ENCODE measurements around the gene GON4L. TPM values are rescaled to one million over a fixed set of nuclear protein-coding genes. Genes with fewer than 3 reads are reported as not detected.
"Not testable (repeated sequence)": the region's sequence is repeated elsewhere in the genome, so short reads cannot be mapped to it uniquely, and the experiment has no call there.

Gene GON4L
- total RNA-seq, 3 donors from 2014 or later (not counting 1 experiment from before 2014, with no cell fraction given): 127 to 147 (median 146) TPM

- Histone ChIP-seq H3K27ac (ENCODE audit: low read length) (no peak overlapping the region), H3K9me3 (ENCODE audit: control insufficient read depth, insufficient read depth, low read length) (no peaks in the 10 kb centered on the region), H3K36me3 (ENCODE audit: control insufficient read depth, insufficient read depth, low read length) (peaks cover 65% of the 10 kb centered on the region), H3K4me1 (ENCODE audit: control insufficient read depth, insufficient read depth, low read length) (no peaks in the 10 kb centered on the region), H3K4me3 (ENCODE audit: low read length) (no peak overlapping the region), H3K27me3 (ENCODE audit: control insufficient read depth, insufficient read depth, low read length) (no peaks in the 10 kb centered on the region)
- peaks cover 16% of the 10 kb centered on the region for H3K36me3 Mint-ChIP-seq
- no peak overlapping the region for H3K27ac Mint-ChIP-seq
- no peak overlapping the region for H3K4me3 Mint-ChIP-seq
- no peak for TF ChIP-seq CTCF (IDR thresholded peaks at IDR 0.05)
- ATAC-seq (no peak), DNase-seq (no peak)
- 84% methylated on average over 10 of the region's 11 CpGs for WGBS (ENCODE audit: insufficient coverage)
- H3K9me3 Mint-ChIP-seq: no peaks in the 10 kb centered on the region
- H3K4me1 Mint-ChIP-seq: peaks cover 0 to 5% of the 10 kb centered on the region in 2 donors
- intact Hi-C loops (cut with micrococcal nuclease): no loop called here
- no peaks in the 10 kb centered on the region for H3K27me3 Mint-ChIP-seq (ENCODE audit: low read depth in 2 of 2)
Observed at GRCh38 chr1:155761736-155762405, 95.1 kb downstream of the GON4L start.

- no peak overlapping the region for H3K4me3 ChIP-seq (ENCODE audit: low read length)
Observed at GRCh38 chr1:155760751-155761475, 96.1 kb downstream of the GON4L start.

GRCh38 chr1:155759966-155760630 is 96.9 kb downstream of the GON4L start:
- H3K9me3 ChIP-seq (ENCODE audit: control insufficient read depth, insufficient read depth, low read length): no peaks in the 10 kb centered on the region

More at GRCh38 chr1:155760751-155761475, 96.1 kb downstream of the GON4L start:
- Mint-ChIP-seq H3K27me3 (ENCODE audit: low read depth in 2 of 2) (no peaks in the 10 kb centered on the region), H3K4me3 (no peak overlapping the region), H3K27ac (no peak overlapping the region), H3K4me1 (peaks cover 0 to 5% of the 10 kb centered on the region in 2 donors), H3K36me3 (peaks cover 21% of the 10 kb centered on the region), H3K9me3 (no peaks in the 10 kb centered on the region)
- no peak for DNase-seq
- H3K4me1 ChIP-seq (ENCODE audit: control insufficient read depth, insufficient read depth, low read length): no peaks in the 10 kb centered on the region
- TF ChIP-seq CTCF (IDR thresholded peaks at IDR 0.05): no peak
- peaks cover 68% of the 10 kb centered on the region for H3K36me3 ChIP-seq (ENCODE audit: control insufficient read depth, insufficient read depth, low read length)
- intact Hi-C loops (cut with micrococcal nuclease): no loop called here
- ATAC-seq: no peak
- no peaks in the 10 kb centered on the region for H3K9me3 ChIP-seq (ENCODE audit: control insufficient read depth, insufficient read depth, low read length)
- no peaks in the 10 kb centered on the region for H3K27me3 ChIP-seq (ENCODE audit: control insufficient read depth, insufficient read depth, low read length)
- 100% methylated on average over 1 of the region's 2 CpGs for WGBS (ENCODE audit: insufficient coverage)
- no peak overlapping the region for H3K27ac ChIP-seq (ENCODE audit: low read length)

GRCh38 chr1:155759017-155759416 is 98.0 kb downstream of the GON4L start:
- WGBS (ENCODE audit: insufficient coverage): 99% methylated on average over 3 of the region's 3 CpGs
- H3K27ac Mint-ChIP-seq; H3K9me3 Mint-ChIP-seq; H3K4me1 ChIP-seq (ENCODE audit: control insufficient read depth, insufficient read depth, low read length); H3K4me3 ChIP-seq (ENCODE audit: low read length); H3K27ac ChIP-seq (ENCODE audit: low read length); H3K9me3 ChIP-seq (ENCODE audit: control insufficient read depth, insufficient read depth, low read length); H3K27me3 Mint-ChIP-seq (ENCODE audit: low read depth in 2 of 2); H3K4me3 Mint-ChIP-seq; intact Hi-C loops (cut with micrococcal nuclease); H3K27me3 ChIP-seq (ENCODE audit: control insufficient read depth, insufficient read depth, low read length); ATAC-seq; H3K4me1 Mint-ChIP-seq; DNase-seq: not testable (repeated sequence)
- peaks cover 69% of the 10 kb centered on the region for H3K36me3 ChIP-seq (ENCODE audit: control insufficient read depth, insufficient read depth, low read length)
- peaks cover 25% of the 10 kb centered on the region for H3K36me3 Mint-ChIP-seq

More at GRCh38 chr1:155759966-155760630, 96.9 kb downstream of the GON4L start:
- no peaks in the 10 kb centered on the region for H3K27me3 ChIP-seq (ENCODE audit: control insufficient read depth, insufficient read depth, low read length)
- no peak for ATAC-seq
- intact Hi-C loops (cut with micrococcal nuclease): no loop called here
- H3K36me3 ChIP-seq (ENCODE audit: control insufficient read depth, insufficient read depth, low read length): peaks cover 70% of the 10 kb centered on the region
- no peak overlapping the region for H3K4me3 ChIP-seq (ENCODE audit: low read length)
- no peak overlapping the region for H3K27ac Mint-ChIP-seq
- no peak overlapping the region for H3K4me3 Mint-ChIP-seq
- peaks cover 0 to 5% of the 10 kb centered on the region in 2 donors for H3K4me1 Mint-ChIP-seq
- WGBS (ENCODE audit: insufficient coverage): 100% methylated on average over 2 of the region's 4 CpGs
- no peaks in the 10 kb centered on the region for H3K4me1 ChIP-seq (ENCODE audit: control insufficient read depth, insufficient read depth, low read length)
- no peaks in the 10 kb centered on the region for H3K27me3 Mint-ChIP-seq (ENCODE audit: low read depth in 2 of 2)
- no peaks in the 10 kb centered on the region for H3K9me3 Mint-ChIP-seq
- no peak for DNase-seq
- peaks cover 25% of the 10 kb centered on the region for H3K36me3 Mint-ChIP-seq
- TF ChIP-seq CTCF (IDR thresholded peaks at IDR 0.05): no peak
- H3K27ac ChIP-seq (ENCODE audit: low read length): no peak overlapping the region

- H3K27ac ChIP-seq (ENCODE audit: low read length); H3K4me1 ChIP-seq (ENCODE audit: control insufficient read depth, insufficient read depth, low read length); H3K9me3 ChIP-seq (ENCODE audit: control insufficient read depth, insufficient read depth, low read length); H3K9me3 Mint-ChIP-seq; intact Hi-C loops (cut with micrococcal nuclease); H3K36me3 Mint-ChIP-seq; H3K27me3 Mint-ChIP-seq (ENCODE audit: low read depth in 2 of 2); DNase-seq; H3K4me3 ChIP-seq (ENCODE audit: low read length); H3K27me3 ChIP-seq (ENCODE audit: control insufficient read depth, insufficient read depth, low read length); H3K4me1 Mint-ChIP-seq; ATAC-seq: not testable (repeated sequence)
- H3K36me3 ChIP-seq (ENCODE audit: control insufficient read depth, insufficient read depth, low read length): peaks cover 15% of the 10 kb centered on the region
- 97% methylated on average over 4 of the region's 5 CpGs for WGBS (ENCODE audit: insufficient coverage)
- Mint-ChIP-seq H3K27ac (peak overlapping the region in 1 of 2 donors; percentile 56), H3K4me3 (peak overlapping the region; percentile 2)
Observed at GRCh38 chr1:155748141-155748540, 108.9 kb downstream of the GON4L start.
